A673 (cell line): ENCODE results near the gene ZNF286A. TPM values are rescaled to one million over a fixed set of nuclear protein-coding genes. Genes with fewer than 3 reads are reported as not detected.
A peak's percentile ranks its signal among the peaks of the same experiment; 100 is the strongest.
"Not testable (repeated sequence)": the region's sequence is repeated elsewhere in the genome, so short reads cannot be mapped to it uniquely, and the experiment has no call there.

Experiments used
- BruUV-seq: library from RNA; stranded (reverse); fragments of 400-500 nt; replicated peaks from 2 replicates; lab custom pipeline; 2021; lab: Mats Ljungman, UMichigan
- CTCF ChIA-PET: fragments of 300-600 bp; sonication (Branson Sonifier 250); formaldehyde crosslinking; loops from one replicate; lab custom pipeline; 2022; ENCODE audit warnings: antibody characterized with exemption; lab: Charles Lee
- POLR2A ChIA-PET: fragments of 300-600 bp; sonication (Branson Sonifier 250); formaldehyde crosslinking; loops from one replicate; lab custom pipeline; 2022; ENCODE audit warnings: antibody characterized with exemption; ENCODE audit not compliant: low non-redundant PET; lab: Charles Lee
- DNase-seq: peaks from one replicate; pipeline ENCODE4 v3.0.0-alpha.2; 2015; ENCODE audit warnings: low spot score
- H3K27ac ChIP-seq: fragments of 200-600 bp; sonication (generic); 2 replicates; pipeline ENCODE4 v1.5.1; 2016; ENCODE audit warnings: mixed run types, low read depth, mild to moderate bottlenecking, mixed read lengths, antibody characterized with exemption, low read length; ENCODE audit not compliant: poor library complexity, severe bottlenecking
- H3K27me3 ChIP-seq: fragments of 200-600 bp; sonication (generic); replicated peaks from 2 replicates; pipeline ENCODE4 v1.6.1; 2017; ENCODE audit warnings: mixed run types, low read depth, mild to moderate bottlenecking, mixed read lengths, antibody characterized with exemption, low read length; ENCODE audit not compliant: insufficient read depth, poor library complexity
- H3K36me3 ChIP-seq: fragments of 200-600 bp; sonication (generic); 2 replicates; pipeline ENCODE4 v1.6.1; 2016; ENCODE audit warnings: mixed run types, mild to moderate bottlenecking, mixed read lengths, antibody characterized with exemption, low read length; ENCODE audit not compliant: insufficient read depth, poor library complexity, severe bottlenecking
- H3K4me1 ChIP-seq: fragments of 200-600 bp; sonication (generic); 2 replicates; pipeline ENCODE4 v1.6.1; 2017; ENCODE audit warnings: mixed run types, mild to moderate bottlenecking, mixed read lengths, antibody characterized with exemption, low read length; ENCODE audit not compliant: insufficient read depth, poor library complexity, severe bottlenecking
- H3K4me3 ChIP-seq: fragments of 200-600 bp; sonication (generic); 2 replicates; pipeline ENCODE4 v1.5.1; 2016; ENCODE audit warnings: low read depth, mixed run types, mild to moderate bottlenecking, mixed read lengths, low read length; ENCODE audit not compliant: poor library complexity, severe bottlenecking
- H3K9me3 ChIP-seq: fragments of 200-600 bp; sonication (generic); 2 replicates; pipeline ENCODE4 v1.6.1; 2016; ENCODE audit warnings: mixed run types, low read depth, mild to moderate bottlenecking, mixed read lengths, antibody characterized with exemption, low read length; ENCODE audit not compliant: poor library complexity, severe bottlenecking
- EZH2 ChIP-seq: fragments of 200-600 bp; sonication (generic); IDR thresholded peaks from 2 replicates; pipeline ENCODE4 v1.6.1; 2017; ENCODE audit warnings: borderline replicate concordance, low read depth, mild to moderate bottlenecking, mixed read lengths, antibody characterized with exemption, low read length; ENCODE audit not compliant: poor library complexity, severe bottlenecking
- intact Hi-C: fragments of 100-400 bp; cut with micrococcal nuclease; formaldehyde crosslinking; loops from one replicate; pipeline ENCODE4 v1.10.0; 2022; ENCODE audit not compliant: unreplicated experiment
- total RNA-seq: library from RNA; stranded (reverse); gene quantifications from 2 replicates; pipeline ENCODE4 v1.2.3, GENCODE V29; 2021
- TF ChIP-seq, protein P1 (sequence below): fragments of 300-800, 200-600 bp; sonication (generic); conservative IDR thresholded peaks from 2 replicates; pipeline ENCODE4 v1.5.1; 2017; ENCODE audit warnings: low read depth, mild to moderate bottlenecking, antibody characterized with exemption, low read length, moderate library complexity, mixed read lengths

The ZNF286A gene
- total RNA-seq, 1 experiment from 2014 or later = 82.0 TPM

DNA sequence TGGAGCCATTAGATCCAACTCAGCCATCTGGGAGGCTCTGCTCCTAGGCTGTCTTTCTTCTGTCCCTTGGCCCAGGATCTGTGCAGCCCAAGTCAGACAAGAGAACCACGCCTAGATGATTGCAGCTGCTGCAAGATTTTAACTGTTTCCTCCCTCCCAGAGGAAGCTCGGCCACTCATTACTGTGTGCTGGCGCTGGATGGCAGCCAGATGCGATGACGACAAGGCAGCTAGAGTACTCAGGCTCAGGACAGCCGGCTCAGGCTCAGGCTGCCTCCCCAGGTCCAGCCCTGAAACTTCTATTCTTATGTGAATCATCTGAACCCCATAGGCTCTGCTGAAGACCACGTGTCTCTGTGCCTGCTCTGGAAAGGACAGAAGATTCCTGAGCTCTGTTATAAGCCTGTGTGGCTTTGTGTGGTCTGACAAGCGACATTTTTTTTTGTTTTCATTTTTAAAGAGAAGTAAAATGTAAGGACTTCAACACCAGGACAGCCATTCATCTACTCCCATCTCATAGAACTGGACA is 47.9 kb upstream of the ZNF286A start:
- peaks cover 20% of the 10 kb centered on the region for H3K4me1 ChIP-seq
- H3K9me3 ChIP-seq = no peaks in the 10 kb centered on the region
- CTCF ChIA-PET = no interaction called here
- H3K36me3 ChIP-seq = no peaks in the 10 kb centered on the region
- H3K27ac ChIP-seq = peak overlapping the region; percentile 78
- TF ChIP-seq EZH2 = no peak
- TF ChIP-seq, protein P1, sequence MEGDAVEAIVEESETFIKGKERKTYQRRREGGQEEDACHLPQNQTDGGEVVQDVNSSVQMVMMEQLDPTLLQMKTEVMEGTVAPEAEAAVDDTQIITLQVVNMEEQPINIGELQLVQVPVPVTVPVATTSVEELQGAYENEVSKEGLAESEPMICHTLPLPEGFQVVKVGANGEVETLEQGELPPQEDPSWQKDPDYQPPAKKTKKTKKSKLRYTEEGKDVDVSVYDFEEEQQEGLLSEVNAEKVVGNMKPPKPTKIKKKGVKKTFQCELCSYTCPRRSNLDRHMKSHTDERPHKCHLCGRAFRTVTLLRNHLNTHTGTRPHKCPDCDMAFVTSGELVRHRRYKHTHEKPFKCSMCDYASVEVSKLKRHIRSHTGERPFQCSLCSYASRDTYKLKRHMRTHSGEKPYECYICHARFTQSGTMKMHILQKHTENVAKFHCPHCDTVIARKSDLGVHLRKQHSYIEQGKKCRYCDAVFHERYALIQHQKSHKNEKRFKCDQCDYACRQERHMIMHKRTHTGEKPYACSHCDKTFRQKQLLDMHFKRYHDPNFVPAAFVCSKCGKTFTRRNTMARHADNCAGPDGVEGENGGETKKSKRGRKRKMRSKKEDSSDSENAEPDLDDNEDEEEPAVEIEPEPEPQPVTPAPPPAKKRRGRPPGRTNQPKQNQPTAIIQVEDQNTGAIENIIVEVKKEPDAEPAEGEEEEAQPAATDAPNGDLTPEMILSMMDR = no peak
- no peaks in the 10 kb centered on the region for H3K27me3 ChIP-seq
- intact Hi-C loops = no loop called here
- DNase-seq = peak; percentile 99
- POLR2A ChIA-PET = no interaction called here
- peak overlapping the region; percentile 53 for H3K4me3 ChIP-seq
- BruUV-seq = no TSS peak

DNA sequence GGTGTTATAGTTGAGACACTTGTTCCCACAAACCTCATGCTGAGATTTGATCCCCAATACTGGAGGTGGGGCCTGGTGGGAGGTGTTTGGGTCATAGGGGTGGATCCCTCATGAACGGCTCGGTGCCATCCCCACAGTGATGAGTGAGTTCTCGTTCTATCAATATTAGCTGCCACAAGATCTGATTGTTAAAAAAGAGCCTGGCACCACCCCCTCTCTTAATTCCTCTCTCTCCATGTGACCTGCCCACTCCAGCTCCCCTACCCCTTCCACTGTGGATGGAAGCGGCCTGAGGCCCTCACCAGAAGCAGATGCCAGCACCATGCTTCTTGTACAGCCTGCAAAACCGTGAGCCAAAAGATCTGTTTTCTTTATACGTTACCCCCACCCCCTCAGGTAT is 46.6 kb upstream of the ZNF286A start:
- Histone ChIP-seq H3K27ac (no peak overlapping the region), H3K4me3 (no peak overlapping the region), H3K4me1 (peaks cover 20% of the 10 kb centered on the region), H3K27me3 (no peaks in the 10 kb centered on the region), H3K9me3 (no peaks in the 10 kb centered on the region), H3K36me3 (no peaks in the 10 kb centered on the region)
- intact Hi-C loops = no loop called here
- ChIA-PET CTCF (no interaction called here), POLR2A (no interaction called here)
- no TSS peak for BruUV-seq
- TF ChIP-seq EZH2 = no peak
- TF ChIP-seq, protein P1 = no peak
- DNase-seq = no peak

DNA sequence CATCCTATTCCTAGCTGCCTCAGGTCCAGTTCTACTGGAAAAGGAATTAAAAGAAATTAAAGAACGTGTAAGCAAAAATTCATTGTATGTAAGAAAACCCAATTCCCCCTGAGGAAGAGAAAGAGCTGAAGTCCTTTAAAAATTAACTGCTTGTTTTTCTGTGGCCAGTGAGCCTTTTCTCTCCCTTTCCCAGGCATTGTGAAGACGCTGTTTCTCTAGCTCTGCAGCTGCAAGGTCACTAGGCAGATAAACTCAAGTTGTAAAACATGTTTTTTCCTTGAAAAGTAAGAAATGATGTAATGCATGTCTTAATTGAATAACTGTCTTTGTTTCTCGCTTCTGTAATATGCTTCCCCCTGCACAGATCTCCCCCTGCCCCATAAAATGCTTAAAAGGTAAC is 45.2 kb upstream of the ZNF286A start:
- H3K4me3 ChIP-seq, H3K36me3 ChIP-seq, BruUV-seq, H3K27me3 ChIP-seq, H3K9me3 ChIP-seq, intact Hi-C loops, DNase-seq, CTCF ChIA-PET, POLR2A ChIA-PET, H3K27ac ChIP-seq: not testable (repeated sequence)
- H3K4me1 ChIP-seq = peaks cover 20% of the 10 kb centered on the region

GRCh38 chr17:15654886-15655561 is 44.5 kb upstream of the ZNF286A start:
- POLR2A ChIA-PET = no interaction called here

More at GRCh38 chr17:15654886-15655561, 44.5 kb upstream of the ZNF286A start:
- H3K27me3 ChIP-seq = no peaks in the 10 kb centered on the region
- no peaks in the 10 kb centered on the region for H3K9me3 ChIP-seq
- intact Hi-C loops = no loop called here
- peaks cover 15% of the 10 kb centered on the region for H3K4me1 ChIP-seq
- no peak for TF ChIP-seq EZH2
- TF ChIP-seq, protein P1 = no peak
- H3K4me3 ChIP-seq = no peak overlapping the region
- H3K36me3 ChIP-seq = no peaks in the 10 kb centered on the region
- CTCF ChIA-PET = no interaction called here
- BruUV-seq = no TSS peak
- H3K27ac ChIP-seq = no peak overlapping the region
- DNase-seq = no peak
